GM18508 (cell line): ENCODE results near the gene ACTL7A.
"Not testable (repeated sequence)": the region's sequence is repeated elsewhere in the genome, so short reads cannot be mapped to it uniquely, and the experiment has no call there.

Experiments used
- ATAC-seq: cut with Tn5 transposase; IDR thresholded peaks from one replicate; pipeline ENCODE4 v1.9.1; 2021; ENCODE audit warnings: moderate number of reproducible peaks; ENCODE audit not compliant: insufficient read depth, unreplicated experiment

The ACTL7A gene

DNA sequence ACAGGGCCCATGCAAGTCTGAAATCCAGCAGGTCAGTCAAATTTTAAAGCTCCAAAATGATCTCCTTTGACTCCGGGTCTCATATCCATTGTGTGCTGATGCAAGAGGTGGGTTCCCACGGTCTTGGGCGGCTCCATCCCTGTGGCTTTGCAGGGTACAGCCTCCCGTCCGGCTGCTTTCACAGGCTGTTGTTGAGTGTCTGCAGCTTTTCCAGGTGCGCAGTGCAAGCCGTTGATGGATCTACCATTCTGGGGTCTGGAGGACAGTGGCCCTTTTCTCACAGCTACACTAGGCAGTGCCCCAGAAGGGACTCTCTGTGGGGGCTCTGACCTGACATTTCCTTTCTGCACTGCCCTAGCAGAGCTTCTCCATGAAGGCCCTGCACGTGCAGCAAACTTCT lies 13.8 kb upstream of the ACTL7A start:
- not testable (repeated sequence) for ATAC-seq

GRCh38 chr9:108850293-108850897 lies 11.7 kb upstream of the ACTL7A start:
- no peak for ATAC-seq

DNA sequence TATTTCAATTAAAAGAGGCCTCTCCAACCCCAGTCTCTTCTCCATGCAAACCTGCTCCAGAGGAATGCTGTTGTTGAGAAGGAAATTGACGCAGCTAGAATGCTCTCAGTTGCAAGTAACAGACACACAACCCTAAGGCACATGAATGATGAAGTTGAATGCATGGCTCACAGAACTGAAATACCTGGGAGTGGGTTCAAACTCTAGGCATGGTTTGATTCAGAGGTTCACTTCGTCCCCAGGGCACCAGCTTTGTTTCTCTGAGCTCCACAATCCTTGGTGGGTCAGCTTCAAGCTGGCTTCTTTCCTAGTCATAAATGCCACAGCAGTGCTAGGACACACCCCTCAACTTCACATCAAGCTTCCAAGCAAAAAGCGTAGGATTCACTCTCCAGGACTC lies 10.9 kb upstream of the ACTL7A start:
- ATAC-seq, result no peak

DNA sequence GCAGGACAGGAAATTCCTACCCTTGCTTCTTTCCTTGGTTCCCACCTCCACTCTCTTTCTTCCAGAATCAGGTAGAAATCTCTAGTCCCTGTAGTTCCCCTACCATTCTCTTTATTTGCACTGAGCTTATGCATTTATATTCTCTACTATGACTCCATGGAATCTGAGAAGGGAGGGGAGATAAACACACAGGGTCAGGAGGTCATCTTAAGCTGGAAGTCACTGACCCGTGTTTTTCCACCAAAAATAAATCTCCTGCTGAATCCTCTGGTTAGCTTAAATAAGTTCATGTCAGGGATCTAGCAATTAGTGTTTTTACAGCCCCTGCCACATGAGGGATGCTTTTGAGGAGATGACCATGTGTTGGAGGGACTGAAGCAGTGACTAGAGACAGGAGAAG lies 10.0 kb upstream of the ACTL7A start:
- ATAC-seq, result no peak

DNA sequence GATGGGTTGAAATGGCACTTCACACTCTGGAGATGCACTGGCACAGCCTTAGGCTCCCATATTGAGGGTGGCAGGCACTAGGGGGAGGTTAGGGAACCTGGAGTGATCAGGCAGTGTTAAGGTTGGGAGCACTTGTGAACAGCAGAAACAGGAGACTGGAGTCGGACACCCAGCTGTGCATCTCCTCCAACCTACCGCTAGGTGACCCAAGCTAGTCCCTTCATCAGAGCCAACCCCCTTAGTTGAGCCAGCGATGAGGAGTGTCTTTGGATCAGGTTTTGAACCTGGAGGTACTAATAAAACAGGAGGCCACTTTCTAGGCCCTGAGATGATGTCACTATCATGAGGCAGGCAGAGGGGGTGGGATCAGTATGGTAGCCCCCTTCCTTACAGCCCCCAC lies 8.0 kb upstream of the ACTL7A start:
- no peak for ATAC-seq

DNA sequence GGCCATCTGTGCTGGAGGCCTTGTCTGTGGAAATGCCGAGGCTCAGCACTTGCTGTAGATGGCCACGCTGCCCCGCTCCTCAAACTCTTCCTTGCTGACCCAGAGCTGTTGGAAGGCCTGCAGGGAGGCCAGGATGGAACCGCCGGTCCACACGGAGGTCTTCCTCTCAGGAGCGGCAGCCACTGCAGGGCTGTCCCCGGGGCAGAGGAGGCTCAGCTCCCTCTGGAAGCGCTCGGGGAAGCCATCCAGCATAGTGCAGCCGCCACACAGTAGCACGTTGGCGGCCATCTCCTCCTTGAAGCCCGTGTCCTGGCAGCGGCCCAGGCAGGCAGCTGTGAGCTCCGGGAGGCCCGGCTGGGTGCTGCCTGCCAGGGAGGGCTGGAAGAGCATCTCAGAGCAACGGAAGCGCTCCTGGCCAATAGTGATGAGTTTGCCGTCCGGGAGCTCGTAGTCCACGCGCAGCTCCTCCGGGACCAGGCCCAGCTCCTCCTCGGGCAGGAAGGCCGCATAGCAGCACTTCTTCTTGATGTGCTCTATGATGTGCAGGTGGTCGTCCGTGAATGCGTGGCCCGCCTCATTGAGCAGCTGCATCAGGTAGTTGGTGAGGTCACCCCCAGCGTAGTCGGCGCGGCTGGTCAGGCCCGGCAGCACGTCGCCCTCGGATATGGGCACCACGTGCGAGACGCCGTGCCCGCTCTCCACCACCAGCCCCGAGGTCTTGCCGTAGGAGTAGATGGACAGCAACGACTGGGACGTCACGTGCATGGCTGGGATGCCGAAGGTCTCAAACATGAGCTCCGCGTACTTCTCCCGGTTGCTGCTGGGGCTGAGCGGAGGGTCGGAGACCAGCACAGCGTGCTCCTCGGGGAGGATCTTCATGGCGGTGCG lies 7.2 kb upstream of the ACTL7A start:
- ATAC-seq, result no peak

DNA sequence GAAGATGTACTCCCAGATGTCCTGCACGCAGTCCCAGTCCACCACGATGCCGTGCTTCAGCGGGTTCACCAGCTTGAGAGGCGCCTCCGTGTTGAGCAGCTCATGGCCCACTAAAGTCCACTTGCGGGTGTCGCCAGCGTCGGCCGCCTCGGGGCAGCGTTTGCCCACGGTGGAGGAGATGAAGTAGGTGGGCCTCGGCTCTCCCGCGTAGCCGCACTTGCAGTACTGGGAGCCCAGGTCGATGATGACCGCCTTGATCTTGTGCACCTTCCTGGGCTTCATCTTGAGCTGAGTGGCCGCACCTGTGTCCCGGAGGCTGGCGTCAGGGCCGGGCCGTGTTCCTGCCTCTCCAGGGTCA lies 6.6 kb upstream of the ACTL7A start:
- no peak for ATAC-seq

DNA sequence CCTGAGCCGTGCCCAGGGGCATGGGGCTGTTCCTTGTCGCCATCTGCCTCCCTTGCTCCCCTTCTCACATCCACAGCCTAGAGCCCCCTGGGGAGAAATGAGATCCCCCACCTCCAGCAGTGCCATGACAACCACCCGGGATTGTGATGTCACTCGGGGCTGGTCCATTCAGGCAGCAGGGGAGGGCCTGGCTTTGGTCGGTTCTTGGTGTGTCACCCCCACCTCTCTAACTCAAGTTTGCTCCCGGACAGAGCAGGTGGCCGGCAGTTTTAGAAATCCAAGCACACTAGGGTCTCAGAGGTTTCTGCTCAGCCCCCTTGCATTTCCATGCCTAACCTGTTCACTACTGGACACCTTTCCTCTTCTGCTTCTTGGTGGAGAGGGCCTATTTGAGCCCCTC lies 6.2 kb upstream of the ACTL7A start, which contains the start of gene ACTL7B:
Gene ACTL7B, minus strand, starts transcription at position 99 of the 400 bp plus-strand sequence. Its CDS starts 56 bp downstream, at position 43.
- no peak for ATAC-seq

- no peak for ATAC-seq
Observed at GRCh38 chr9:108857572-108857971, 4.5 kb upstream of the ACTL7A start.

DNA sequence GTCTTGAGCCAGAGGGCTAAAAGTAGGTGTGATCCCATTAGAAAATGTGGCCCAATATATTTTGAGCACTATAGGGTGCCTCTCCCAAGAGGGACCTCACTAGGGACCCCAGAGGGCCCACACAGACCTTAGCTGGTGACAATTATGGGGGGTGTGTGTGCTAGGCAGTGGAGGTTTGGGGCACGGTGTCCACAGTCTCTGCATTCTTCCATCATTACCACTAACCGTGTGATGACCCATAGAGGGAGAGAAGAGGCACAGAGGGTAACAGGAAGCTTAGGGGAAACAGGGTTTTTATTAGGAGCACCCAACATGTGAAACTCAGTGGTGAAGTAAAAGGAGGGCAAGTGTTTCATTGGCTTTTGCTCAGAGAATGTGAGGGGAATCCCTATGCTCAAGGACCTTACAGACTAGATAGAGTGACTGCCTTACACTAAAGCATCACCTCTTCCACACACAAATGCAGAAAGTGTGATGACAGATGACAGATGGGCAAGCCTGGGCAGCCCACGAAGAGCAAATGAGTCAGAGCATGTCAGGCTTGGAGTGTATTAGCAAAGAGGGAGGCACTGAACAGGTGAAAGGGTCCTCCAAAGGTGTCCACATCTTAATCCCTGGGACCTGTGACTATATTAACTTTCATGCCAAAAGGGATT lies 2.5 kb upstream of the ACTL7A start:
- ATAC-seq, result peak; percentile 74

- ATAC-seq, result no peak
Observed at GRCh38 chr9:108860354-108860753, 1.7 kb upstream of the ACTL7A start.

DNA sequence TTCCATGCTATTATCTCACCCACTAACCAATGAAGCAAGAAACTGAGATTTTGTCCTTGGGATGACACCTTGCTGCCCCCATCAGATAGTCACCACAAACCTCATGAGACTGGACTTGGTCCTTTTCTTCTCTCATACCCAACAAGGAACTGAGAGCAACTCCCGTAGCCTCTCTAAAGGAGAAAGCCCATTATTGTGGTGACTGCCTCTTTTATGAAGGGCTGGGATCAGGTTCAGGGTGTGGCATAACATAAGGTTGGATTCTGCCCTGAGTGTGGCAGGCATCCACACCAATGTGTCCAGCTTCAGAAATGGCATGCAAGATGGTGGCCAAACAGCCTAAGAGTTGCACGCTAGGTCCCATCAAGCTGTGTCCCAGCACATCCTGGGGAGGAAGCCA lies 1.3 kb upstream of the ACTL7A start:
- no peak for ATAC-seq

DNA sequence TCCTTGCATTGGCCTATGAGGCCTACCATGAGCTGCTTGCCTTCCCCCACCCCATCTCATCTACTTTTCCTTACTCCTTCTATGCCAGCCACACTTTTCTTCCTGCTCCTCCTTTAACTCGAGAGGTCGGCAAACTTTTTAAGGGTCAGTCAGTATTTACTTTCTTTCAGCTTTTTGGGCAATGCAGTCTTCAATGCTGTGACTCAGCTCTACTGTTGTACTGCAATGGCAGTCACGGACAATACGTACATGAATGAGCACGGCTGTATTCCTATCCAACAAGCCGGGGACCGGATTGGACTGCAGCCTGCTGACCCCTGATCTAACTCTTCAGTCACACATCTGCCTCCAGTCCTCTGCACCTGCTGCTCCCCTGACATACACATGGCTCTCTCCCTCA lies 602 bp upstream of the ACTL7A start:
- ATAC-seq, result no peak

GRCh38 chr9:108863891-108864290 lies 1.8 kb downstream of the ACTL7A start:
- ATAC-seq, result no peak

DNA sequence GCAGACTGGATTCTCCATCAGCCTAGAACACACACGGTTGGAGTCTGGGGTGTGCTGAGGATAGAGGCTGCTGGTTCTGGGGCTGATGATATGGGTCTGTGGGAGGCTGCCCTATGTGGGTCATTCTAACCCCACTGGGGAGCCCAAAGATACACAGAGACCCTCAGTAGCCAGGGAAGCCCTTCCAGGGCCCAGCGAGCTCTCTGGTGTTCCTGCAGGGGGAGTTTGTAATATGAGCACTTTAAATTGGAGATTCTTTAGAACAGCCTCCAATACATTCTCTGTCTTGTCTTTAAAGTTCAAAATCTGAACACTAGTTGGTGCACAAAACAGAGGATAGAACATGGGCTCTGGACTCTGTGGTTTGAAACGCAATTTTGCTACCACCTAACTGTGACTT lies 2.4 kb downstream of the ACTL7A start:
- ATAC-seq, result no peak

GRCh38 chr9:108865037-108865436 lies 3.0 kb downstream of the ACTL7A start:
- no peak for ATAC-seq

GRCh38 chr9:108866001-108866420 lies 3.9 kb downstream of the ACTL7A start:
- no peak for ATAC-seq

DNA sequence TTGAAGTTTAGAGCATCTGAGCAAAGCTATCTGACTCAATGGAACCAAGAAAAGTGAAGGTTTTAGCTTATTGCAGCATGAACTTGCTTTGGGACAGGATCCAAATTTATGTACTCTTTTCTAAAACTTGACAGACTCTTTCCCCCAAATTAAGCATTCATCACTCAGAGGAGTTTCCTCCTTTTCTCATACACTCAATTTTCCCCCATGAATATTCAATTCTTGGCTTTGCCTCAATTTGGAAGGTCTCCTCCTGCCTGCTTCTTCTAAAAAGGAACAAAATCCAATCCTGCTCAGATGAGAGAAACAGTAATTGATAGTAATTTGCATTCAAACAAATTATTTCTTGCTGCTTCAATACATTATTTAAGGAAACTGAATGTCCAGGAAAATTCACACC lies 5.0 kb downstream of the ACTL7A start:
- ATAC-seq, result no peak

GRCh38 chr9:108867829-108868228 lies 5.8 kb downstream of the ACTL7A start:
- ATAC-seq, result no peak

- ATAC-seq, result no peak
Observed at GRCh38 chr9:108869092-108869725, 7.1 kb downstream of the ACTL7A start.
